ENCODE results near the gene TCAP. TPM values are rescaled to one million over a fixed set of nuclear protein-coding genes. Genes with fewer than 3 reads are reported as not detected.
A peak's percentile ranks its signal among the peaks of the same experiment; 100 is the strongest.

The TCAP gene
- total and polyA plus RNA-seq, 2 experiments from 2014 or later, result 0.61 to 2.1 TPM

GRCh38 chr17:39638317-39638716, 26.8 kb upstream of the TCAP start (continued):
- TF ChIP-seq ZNF462 (CRISPR knock-in tag; IDR thresholded peaks at IDR 0.05) (no peak), ZNF114 (CRISPR knock-in tag; IDR thresholded peaks at IDR 0.05) (no peak)

GRCh38 chr17:39639043-39639442, 26.1 kb upstream of the TCAP start:
- Histone ChIP-seq H3K79me2 (replicated peaks; ENCODE audit: insufficient read depth) (peaks cover 60% of the 10 kb centered on the region), H3K36me3 (ENCODE audit: insufficient read depth) (no peaks in the 10 kb centered on the region), H4K20me1 (replicated peaks; ENCODE audit: insufficient read depth) (peaks cover 20% of the 10 kb centered on the region), H3K9me2 (ENCODE audit: insufficient read depth) (no peaks in the 10 kb centered on the region), H3K4me3 (no peak overlapping the region), H3F3A (replicated peaks; ENCODE audit: low read depth) (peaks cover 25% of the 10 kb centered on the region; the same call in 1 of the 2 replicates), H3K4me1 (ENCODE audit: insufficient read depth) (peaks cover 56% of the 10 kb centered on the region), H3K27ac (ENCODE audit: low read depth) (no peak overlapping the region), H3K4me2 (0 out of 2 replicates have a peak overlapping the region, but pooled peaks have one; percentile 20), H2AFZ (no peak overlapping the region), H3K27me3 (ENCODE audit: insufficient read depth) (no peaks in the 10 kb centered on the region)
- no peak for ATAC-seq
- H3K4me3 Mint-ChIP-seq, result peak overlapping the region; percentile 15; the same call in 1 of the 3 replicates
- H3K4me1 Mint-ChIP-seq, result peaks cover 73% of the 10 kb centered on the region
- DNase-seq (ENCODE audit: low spot score), result no peak
- no peak overlapping the region; the same call in 1 of the 2 replicates for H3K27ac Mint-ChIP-seq
- H3K36me3 Mint-ChIP-seq (ENCODE audit: low read depth), result no peaks in the 10 kb centered on the region; the same call in 2 of the 3 replicates
- peaks cover 19% of the 10 kb centered on the region for H3K27me3 Mint-ChIP-seq (ENCODE audit: insufficient read depth, low read depth, poor library complexity)
- no peaks in the 10 kb centered on the region for H3K9me3 Mint-ChIP-seq
- TF ChIP-seq ZNF114 (CRISPR knock-in tag; IDR thresholded peaks at IDR 0.05) (no peak), CREB1 (CRISPR knock-in tag; IDR thresholded peaks at IDR 0.05; ENCODE audit: low read depth) (no peak), ETS1 (IDR thresholded peaks at IDR 0.05) (no peak), STAT1 (IDR thresholded peaks at IDR 0.05; ENCODE audit: unreplicated experiment) (no peak), NANOG (IDR thresholded peaks at IDR 0.05; ENCODE audit: borderline replicate concordance) (no peak), POLR2AphosphoS5 (IDR thresholded peaks at IDR 0.05; ENCODE audit: low read depth) (no peak), CTCF (conservative IDR thresholded peaks at IDR 0.05; ENCODE audit: low read depth in 2 of 2) (no peak), ZNF331 (CRISPR knock-in tag; IDR thresholded peaks at IDR 0.05; ENCODE audit: low read depth) (no peak)
